Measurements from ENCODE around the gene SHPK. TPM values are rescaled to one million over a fixed set of nuclear protein-coding genes. Genes with fewer than 3 reads are reported as not detected.

The SHPK gene
- 10 to 100 TPM; 35.2 to 46.4 TPM for total RNA-seq
- polyA plus RNA-seq (2013, experiment 1 of 2), result 18.2 TPM
- 18.6 TPM for polyA plus RNA-seq (2013, experiment 2 of 2)
- long read RNA-seq, experiment 1, partial matches to known transcripts, result 1 of 19 reads
- long read RNA-seq, experiment 1, other reads (novel, unspliced or antisense), result 14 of 19 reads
- long read RNA-seq, experiment 2, transcript SHPK-201 (7 exons, 3,838 nt), result major isoform, 93 of 115 reads
- long read RNA-seq, experiment 2, partial matches to known transcripts, result 5 of 115 reads
- long read RNA-seq, experiment 2, other reads (novel, unspliced or antisense), result 17 of 115 reads
- long read RNA-seq, experiment 3, transcript SHPK-201 (7 exons, 3,838 nt), result major isoform, 208 of 223 reads
- long read RNA-seq, experiment 3, partial matches to known transcripts, result 8 of 223 reads
- long read RNA-seq, experiment 3, other reads (novel, unspliced or antisense), result 7 of 223 reads
- long read RNA-seq, experiment 4, partial matches to known transcripts, result 1 of 9 reads
- long read RNA-seq, experiment 4, other reads (novel, unspliced or antisense), result 5 of 9 reads

- Mint-ChIP-seq H3K27ac (peak within 1 kb of the TSS; percentile 99), H3K36me3 (ENCODE audit: low read depth) (peaks cover 29% of the 10 kb centered on the region), H3K27me3 (ENCODE audit: insufficient read depth) (no peaks in the 10 kb centered on the region), H3K4me3 (peak within 1 kb of the TSS; percentile 92), H3K9me3 (no peaks in the 10 kb centered on the region), H3K4me1 (peaks cover 26% of the 10 kb centered on the region)
- 0 to 1% methylated on average over 49 to 68 of the region's 68 CpGs for WGBS, 2 experiments (ENCODE audit: insufficient coverage in 1 of 2, insufficient read length in 1 of 2)
- no peak for TF ChIP-seq CTCF (conservative IDR thresholded peaks at IDR 0.05)
- H3K4me1 ChIP-seq (ENCODE audit: control insufficient read depth, insufficient read depth, low read length), result peaks cover 9% of the 10 kb centered on the region
- DNase-seq, result peak; percentile 100
- H3K9me3 ChIP-seq (ENCODE audit: control insufficient read depth, low read length), result no peaks in the 10 kb centered on the region
- H3K36me3 ChIP-seq (ENCODE audit: control insufficient read depth, insufficient read depth, low read length), result peaks cover 27% of the 10 kb centered on the region
- peak within 1 kb of the TSS; percentile 40 for H3K27ac ChIP-seq (ENCODE audit: low read depth, low read length)
- H3K27me3 ChIP-seq (ENCODE audit: control insufficient read depth, insufficient read depth, low read length, poor library complexity, severe bottlenecking), result no peaks in the 10 kb centered on the region
- peak within 1 kb of the TSS; percentile 77 for H3K9ac ChIP-seq (ENCODE audit: extremely low read depth, low read length, poor library complexity, severe bottlenecking)
- peak within 1 kb of the TSS; percentile 93 for H3K4me3 ChIP-seq (ENCODE audit: low read length)
Measured at GRCh38 chr17:3636154-3636907, at the start of gene SHPK, which contains the start of gene CTNS. Gene SHPK (minus strand): TSS chr17:3636250. CDS start chr17:3636219, 31 bp downstream. Gene CTNS (plus strand): TSS chr17:3636760. CDS start chr17:3640207, 3,447 bp downstream.

GRCh38 chr17:3685174-3685573 lies 49.1 kb upstream of the SHPK start:
- peaks cover 13% of the 10 kb centered on the region for H3K27me3 Mint-ChIP-seq (ENCODE audit: insufficient read depth)
- WGBS, 2 experiments (ENCODE audit: insufficient coverage in 1 of 2, insufficient read length in 1 of 2), result 77 to 89% methylated on average over 7 to 12 of the region's 13 CpGs

More at GRCh38 chr17:3685174-3685573, 49.1 kb upstream of the SHPK start:
- Histone ChIP-seq H3K27me3 (ENCODE audit: control insufficient read depth, insufficient read depth, low read length, poor library complexity, severe bottlenecking) (no peaks in the 10 kb centered on the region), H3K4me1 (ENCODE audit: control insufficient read depth, insufficient read depth, low read length) (no peaks in the 10 kb centered on the region), H3K9me3 (ENCODE audit: control insufficient read depth, low read length) (no peaks in the 10 kb centered on the region), H3K36me3 (ENCODE audit: control insufficient read depth, insufficient read depth, low read length) (no peaks in the 10 kb centered on the region), H3K9ac (ENCODE audit: extremely low read depth, low read length, poor library complexity, severe bottlenecking) (no peak overlapping the region), H3K27ac (ENCODE audit: low read depth, low read length) (no peak overlapping the region), H3K4me3 (ENCODE audit: low read length) (no peak overlapping the region)
- peak; percentile 54 for DNase-seq
- TF ChIP-seq CTCF (conservative IDR thresholded peaks at IDR 0.05), result no peak
- Mint-ChIP-seq H3K9me3 (no peaks in the 10 kb centered on the region), H3K27ac (no peak overlapping the region), H3K4me3 (no peak overlapping the region), H3K4me1 (no peaks in the 10 kb centered on the region), H3K36me3 (ENCODE audit: low read depth) (no peaks in the 10 kb centered on the region)
